ENCODE results near the gene MTAP. TPM values are rescaled to one million over a fixed set of nuclear protein-coding genes. Genes with fewer than 3 reads are reported as not detected.

The MTAP gene
- polyA plus RNA-seq, 3 donors: 7.4 to 11.3 (median 7.8) TPM

- peaks cover 6 to 72% (median 41%) of the 10 kb centered on the region in 7 donors for H3K9me3 Mint-ChIP-seq
- Histone ChIP-seq H2AFZ (ENCODE audit: insufficient read depth, low read depth, low read length, poor library complexity, severe bottlenecking) (peak overlapping the region; percentile 78), H3K4me1 (ENCODE audit: control insufficient read depth in 1 of 2, insufficient read depth in 2 of 2, low read length in 2 of 2) (peaks cover 28 to 33% of the 10 kb centered on the region in 2 donors), H3K79me2 (ENCODE audit: insufficient read depth, low read length) (no peaks in the 10 kb centered on the region), H3K4me3 (replicated peaks in 1 of 3; ENCODE audit: low read depth in 2 of 3, low read length in 3 of 3) (peak overlapping the region; percentile 5 to 72 (median 29)), H3K27ac (ENCODE audit: low read depth in 1 of 2, low read length in 2 of 2) (no peak overlapping the region), H4K20me1 (ENCODE audit: insufficient read depth, low read length) (no peaks in the 10 kb centered on the region), H3K9ac (ENCODE audit: insufficient read depth, low read length, poor library complexity, severe bottlenecking) (no peak overlapping the region), H3K4me2 (replicated peaks; ENCODE audit: extremely low read depth, low read length, poor library complexity, severe bottlenecking) (peak overlapping the region; percentile 82), H3K27me3 (ENCODE audit: control insufficient read depth in 2 of 2, insufficient read depth in 2 of 2, low read length in 2 of 2) (peaks cover 80 to 100% of the 10 kb centered on the region in 2 donors), H3K36me3 (replicated peaks in 1 of 2; ENCODE audit: control insufficient read depth in 1 of 2, insufficient read depth in 2 of 2, low read length in 2 of 2) (no peaks in the 10 kb centered on the region), H3K9me3 (replicated peaks in 1 of 2; ENCODE audit: control insufficient read depth in 1 of 2, insufficient read depth in 1 of 2, low read length in 2 of 2) (peaks cover 16 to 53% of the 10 kb centered on the region in 2 donors)
- peaks cover 81 to 92% (median 84%) of the 10 kb centered on the region in 3 donors for H3K27me3 Mint-ChIP-seq (ENCODE audit: low read depth in 3 of 3)
- H3K4me1 Mint-ChIP-seq: peaks cover 49% of the 10 kb centered on the region
- intact Hi-C loops (cut with micrococcal nuclease): loop anchor here (5.0 kb wide), 2 partner anchors 42 to 153 kb away; partner anchors contain the start of gene CDKN2B (in 2 of the 2)
- DNase-seq: peak in 2 of 3 donors; percentile 40 to 70
- TF ChIP-seq CTCF (IDR thresholded peaks at IDR 0.05): peak; percentile 32
- H3K27ac Mint-ChIP-seq: peak overlapping the region in 4 of 7 donors; percentile 46 to 82 (median 52)
- H3K36me3 Mint-ChIP-seq: peaks cover 17 to 26% of the 10 kb centered on the region in 2 donors
- peak overlapping the region; percentile 71 to 90 for H3K4me3 Mint-ChIP-seq
- WGBS (ENCODE audit: insufficient coverage): 1% methylated on average over 21 of the region's 30 CpGs
Observed at GRCh38 chr9:21965401-21965951, 163.0 kb downstream of the MTAP start.

GRCh38 chr9:21966140-21966851, 163.9 kb downstream of the MTAP start:
- intact Hi-C loops (cut with micrococcal nuclease): loop anchor here (5.0 kb wide), 2 partner anchors 41 to 154 kb away; partner anchors contain the start of gene CDKN2B (in 2 of the 2)
- H3K4me1 ChIP-seq (ENCODE audit: control insufficient read depth in 1 of 2, insufficient read depth in 2 of 2, low read length in 2 of 2): peaks cover 31 to 42% of the 10 kb centered on the region in 2 donors
- no peak for TF ChIP-seq CTCF (IDR thresholded peaks at IDR 0.05)
- no peak for DNase-seq
- H3K79me2 ChIP-seq (ENCODE audit: insufficient read depth, low read length): no peaks in the 10 kb centered on the region
- peak overlapping the region in 1 of 2 donors; percentile 90 for H3K4me3 Mint-ChIP-seq
- H4K20me1 ChIP-seq (ENCODE audit: insufficient read depth, low read length): no peaks in the 10 kb centered on the region
- peaks cover 6 to 78% (median 45%) of the 10 kb centered on the region in 7 donors for H3K9me3 Mint-ChIP-seq
- peaks cover 88 to 100% of the 10 kb centered on the region in 2 donors for H3K27me3 ChIP-seq (ENCODE audit: control insufficient read depth in 2 of 2, insufficient read depth in 2 of 2, low read length in 2 of 2)
- no peaks in the 10 kb centered on the region for H3K36me3 ChIP-seq (replicated peaks in 1 of 2; ENCODE audit: control insufficient read depth in 1 of 2, insufficient read depth in 2 of 2, low read length in 2 of 2)
- H3K4me2 ChIP-seq (replicated peaks; ENCODE audit: extremely low read depth, low read length, poor library complexity, severe bottlenecking): no peak overlapping the region
- 9% methylated on average over 5 of the region's 15 CpGs for WGBS (ENCODE audit: insufficient coverage)
- H3K4me1 Mint-ChIP-seq: peaks cover 53% of the 10 kb centered on the region
- no peak overlapping the region for H3K4me3 ChIP-seq (replicated peaks in 1 of 3; ENCODE audit: low read depth in 2 of 3, low read length in 3 of 3)
- no peak overlapping the region for H2AFZ ChIP-seq (ENCODE audit: insufficient read depth, low read depth, low read length, poor library complexity, severe bottlenecking)
- no peak overlapping the region for H3K27ac ChIP-seq (ENCODE audit: low read depth in 1 of 2, low read length in 2 of 2)
- peaks cover 20 to 29% of the 10 kb centered on the region in 2 donors for H3K36me3 Mint-ChIP-seq
- peaks cover 19 to 60% of the 10 kb centered on the region in 2 donors for H3K9me3 ChIP-seq (replicated peaks in 1 of 2; ENCODE audit: control insufficient read depth in 1 of 2, insufficient read depth in 1 of 2, low read length in 2 of 2)
- peaks cover 85 to 94% (median 87%) of the 10 kb centered on the region in 3 donors for H3K27me3 Mint-ChIP-seq (ENCODE audit: low read depth in 3 of 3)
- H3K27ac Mint-ChIP-seq: peak overlapping the region in 1 of 7 donors; percentile 82
- H3K9ac ChIP-seq (ENCODE audit: insufficient read depth, low read length, poor library complexity, severe bottlenecking): no peak overlapping the region
